ENCODE results near the gene ALKBH2. TPM values are rescaled to one million over a fixed set of nuclear protein-coding genes. Genes with fewer than 3 reads are reported as not detected.

Gene ALKBH2
- total RNA-seq, 6 experiments from 2014 or later: 6.1 to 19.3 (median 17.1) TPM

DNA sequence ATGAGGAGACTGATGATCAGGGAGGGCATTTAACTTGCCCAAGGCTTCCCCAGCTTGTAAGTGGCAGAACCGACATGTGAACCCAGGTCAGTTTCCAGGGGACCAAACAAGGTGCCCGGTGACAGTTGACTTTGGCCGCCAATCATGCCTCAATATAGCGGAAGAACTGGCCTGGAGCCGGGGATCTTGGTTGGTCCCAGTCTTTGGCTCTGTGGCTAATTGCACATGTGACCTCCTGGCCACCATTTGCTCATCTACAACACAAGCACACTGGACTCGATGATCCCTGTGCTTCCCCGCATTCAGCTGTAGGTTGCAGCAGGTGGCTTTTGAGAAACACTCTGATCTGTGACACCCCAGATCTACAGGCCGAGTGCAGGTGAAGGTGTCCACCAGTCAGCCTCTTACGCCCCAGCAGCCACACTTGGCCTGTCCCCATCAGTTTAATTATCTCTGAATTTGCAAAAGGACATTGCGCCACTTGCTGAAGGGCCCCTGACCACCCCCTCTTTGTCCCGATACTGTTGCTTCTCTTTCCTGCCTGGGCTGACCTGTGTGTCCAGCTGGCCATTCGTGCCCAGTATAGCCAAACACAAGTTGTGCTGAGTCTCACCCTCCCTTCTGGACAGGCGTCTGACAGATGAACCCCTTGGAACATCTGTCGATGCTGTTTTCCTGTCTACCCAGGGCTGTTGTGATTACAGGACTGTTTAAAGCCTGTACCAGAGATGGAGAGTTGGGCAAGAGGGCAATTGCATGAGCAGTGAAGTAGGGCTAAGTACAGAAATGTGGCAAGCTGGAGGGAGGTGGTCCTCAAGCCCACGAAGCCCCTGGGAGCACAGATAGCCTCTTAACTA lies 37.3 kb upstream of the ALKBH2 start:
- TF ChIP-seq, protein P1, sequence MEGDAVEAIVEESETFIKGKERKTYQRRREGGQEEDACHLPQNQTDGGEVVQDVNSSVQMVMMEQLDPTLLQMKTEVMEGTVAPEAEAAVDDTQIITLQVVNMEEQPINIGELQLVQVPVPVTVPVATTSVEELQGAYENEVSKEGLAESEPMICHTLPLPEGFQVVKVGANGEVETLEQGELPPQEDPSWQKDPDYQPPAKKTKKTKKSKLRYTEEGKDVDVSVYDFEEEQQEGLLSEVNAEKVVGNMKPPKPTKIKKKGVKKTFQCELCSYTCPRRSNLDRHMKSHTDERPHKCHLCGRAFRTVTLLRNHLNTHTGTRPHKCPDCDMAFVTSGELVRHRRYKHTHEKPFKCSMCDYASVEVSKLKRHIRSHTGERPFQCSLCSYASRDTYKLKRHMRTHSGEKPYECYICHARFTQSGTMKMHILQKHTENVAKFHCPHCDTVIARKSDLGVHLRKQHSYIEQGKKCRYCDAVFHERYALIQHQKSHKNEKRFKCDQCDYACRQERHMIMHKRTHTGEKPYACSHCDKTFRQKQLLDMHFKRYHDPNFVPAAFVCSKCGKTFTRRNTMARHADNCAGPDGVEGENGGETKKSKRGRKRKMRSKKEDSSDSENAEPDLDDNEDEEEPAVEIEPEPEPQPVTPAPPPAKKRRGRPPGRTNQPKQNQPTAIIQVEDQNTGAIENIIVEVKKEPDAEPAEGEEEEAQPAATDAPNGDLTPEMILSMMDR (IDR thresholded peaks at IDR 0.05): no peak
- no peak for TF ChIP-seq POLR2A (IDR thresholded peaks at IDR 0.05)
- peak; percentile 23 to 54 (median 50) for ATAC-seq
- Histone ChIP-seq H3K4me3 (peak overlapping the region in 2 of 3 donors; percentile 69 to 76), H3K9me3 (no peaks in the 10 kb centered on the region), H3K27me3 (no peaks in the 10 kb centered on the region), H3K27ac (peak overlapping the region; percentile 62 to 87 (median 70)), H3K4me1 (peaks cover 0 to 55% (median 22%) of the 10 kb centered on the region in 4 donors), H3K36me3 (no peaks in the 10 kb centered on the region)
- 26% methylated on average over 10 of the region's 15 CpGs for WGBS (ENCODE audit: insufficient coverage, low coverage, low lambda C conversion rate, missing lambda C conversion rate)
- peak; percentile 46 to 91 (median 88) for DNase-seq
- intact Hi-C loops (cut with DNase I): loop anchor here (10.0 kb wide), 1 partner anchor 64 kb away; no protein-coding TSS in a partner anchor

DNA sequence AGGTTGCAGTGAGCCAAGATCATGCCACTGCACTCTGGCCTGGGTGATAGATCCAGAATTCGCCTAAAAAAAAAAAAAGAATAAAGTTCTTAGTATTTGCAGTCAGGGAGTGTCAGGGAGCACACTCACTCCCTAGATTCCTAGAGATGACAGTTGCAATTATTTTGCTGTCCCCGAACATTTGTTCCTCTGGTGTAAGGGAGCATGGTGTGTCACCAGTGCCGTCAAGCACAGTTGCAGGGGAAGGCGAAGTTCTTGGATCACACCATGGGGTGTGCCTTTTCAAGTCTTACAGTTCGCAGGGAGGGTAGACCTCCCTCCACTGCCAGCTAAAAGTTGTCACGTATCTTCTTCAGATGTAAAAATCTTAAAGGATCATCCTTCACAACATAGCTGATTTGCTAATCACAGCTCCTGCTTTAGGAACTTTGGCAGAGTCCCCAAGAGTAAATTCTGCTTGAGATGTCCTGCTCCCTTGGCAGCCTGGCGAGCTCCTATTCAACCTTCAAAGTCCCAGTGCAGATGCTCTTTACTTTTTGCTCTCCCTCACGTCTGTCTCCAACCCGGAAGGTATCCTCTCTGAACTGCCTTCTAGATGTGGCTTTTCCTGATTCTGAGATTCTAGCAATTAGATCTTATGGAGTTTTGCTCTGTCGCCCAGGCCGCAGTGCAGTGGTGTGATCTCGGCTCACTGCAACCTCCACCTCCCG lies 34.4 kb upstream of the ALKBH2 start:
- intact Hi-C loops (cut with DNase I): no loop called here
- 74% methylated on average over 11 of the region's 13 CpGs for WGBS (ENCODE audit: insufficient coverage, low coverage, low lambda C conversion rate, missing lambda C conversion rate)

DNA sequence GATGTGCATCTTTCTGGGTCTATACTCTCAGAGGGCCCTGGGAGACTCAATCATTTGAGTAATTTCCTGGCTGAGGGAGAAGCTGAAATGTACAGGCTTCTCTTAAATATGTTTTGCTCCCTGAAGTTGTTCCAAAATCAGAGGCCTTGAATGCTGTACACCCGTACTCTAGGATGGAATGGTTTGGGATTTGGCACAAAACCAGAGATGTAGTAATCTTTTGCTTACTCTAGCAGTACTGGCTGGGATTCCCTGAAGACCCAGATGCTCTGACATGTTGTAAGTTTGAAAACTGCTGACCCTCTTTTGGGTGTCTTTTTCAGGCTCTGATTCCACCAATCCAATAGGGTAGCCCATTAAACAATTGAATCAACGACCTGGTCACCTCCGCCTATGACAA lies 33.5 kb upstream of the ALKBH2 start:
- TF ChIP-seq, protein P1 (IDR thresholded peaks at IDR 0.05): no peak
- no peak for TF ChIP-seq POLR2A (IDR thresholded peaks at IDR 0.05)
- no peak for DNase-seq
- intact Hi-C loops (cut with DNase I): no loop called here
- Histone ChIP-seq H3K27ac (peak overlapping the region in 1 of 3 donors; percentile 20), H3K9me3 (no peaks in the 10 kb centered on the region), H3K27me3 (no peaks in the 10 kb centered on the region), H3K4me3 (no peak overlapping the region), H3K4me1 (peaks cover 0 to 45% (median 19%) of the 10 kb centered on the region in 4 donors), H3K36me3 (no peaks in the 10 kb centered on the region)
- peak; percentile 29 to 50 (median 41) for ATAC-seq
- 28% methylated on average over 3 of the region's 3 CpGs for WGBS (ENCODE audit: insufficient coverage, low coverage, low lambda C conversion rate, missing lambda C conversion rate)

More for the DNA sequence above, 34.4 kb upstream of the ALKBH2 start:
- H3K36me3 ChIP-seq: no peaks in the 10 kb centered on the region
- H3K27ac ChIP-seq: peak overlapping the region in 1 of 3 donors; percentile 87
- peaks cover 0 to 45% (median 19%) of the 10 kb centered on the region in 4 donors for H3K4me1 ChIP-seq
- TF ChIP-seq, protein P1 (IDR thresholded peaks at IDR 0.05): no peak
- no peak for TF ChIP-seq POLR2A (IDR thresholded peaks at IDR 0.05)
- ATAC-seq (no peak), DNase-seq (no peak)
- no peak overlapping the region for H3K4me3 ChIP-seq
- no peaks in the 10 kb centered on the region for H3K27me3 ChIP-seq
- H3K9me3 ChIP-seq: no peaks in the 10 kb centered on the region

DNA sequence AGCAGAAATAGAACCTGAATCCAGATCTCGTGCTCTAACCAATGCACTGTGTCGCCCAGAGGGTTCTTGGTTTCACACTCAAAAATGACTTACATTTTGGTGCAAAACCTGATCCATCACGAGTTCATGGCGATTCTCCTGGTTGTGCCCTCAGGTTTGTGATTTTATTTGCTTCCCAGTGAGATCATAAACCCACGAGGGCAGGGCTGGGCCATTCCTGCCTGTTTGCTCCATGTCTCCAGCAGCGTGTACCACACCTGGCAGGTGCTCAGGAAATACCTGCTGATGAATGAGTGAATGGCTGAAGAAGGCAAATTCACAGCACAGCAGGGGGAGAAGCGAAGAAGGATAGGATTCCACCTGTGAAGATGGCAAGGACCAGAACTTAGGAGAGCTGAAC lies 32.5 kb upstream of the ALKBH2 start:
- no peak for TF ChIP-seq POLR2A (IDR thresholded peaks at IDR 0.05)
- TF ChIP-seq, protein P1 (IDR thresholded peaks at IDR 0.05): no peak
- Histone ChIP-seq H3K27ac (no peak overlapping the region), H3K4me1 (peaks cover 0 to 47% (median 22%) of the 10 kb centered on the region in 4 donors), H3K36me3 (no peaks in the 10 kb centered on the region), H3K4me3 (no peak overlapping the region), H3K9me3 (no peaks in the 10 kb centered on the region), H3K27me3 (no peaks in the 10 kb centered on the region)
- intact Hi-C loops (cut with DNase I): no loop called here
- ATAC-seq: no peak
- no peak for DNase-seq
- 78% methylated on average over 7 of the region's 7 CpGs for WGBS (ENCODE audit: insufficient coverage, low coverage, low lambda C conversion rate, missing lambda C conversion rate)
